ENCODE results near the gene SHC1. TPM values are rescaled to one million over a fixed set of nuclear protein-coding genes. Genes with fewer than 3 reads are reported as not detected.

The SHC1 gene
- total RNA-seq, 1 experiment from 2014 or later = 107 TPM

- CTCF ChIA-PET = no interaction called here
- H3K9me3 ChIP-seq (ENCODE audit: low read length) = no peaks in the 10 kb centered on the region
- no peaks in the 10 kb centered on the region for H3K27me3 ChIP-seq (ENCODE audit: low read length)
- no peak overlapping the region for H3K4me2 ChIP-seq (ENCODE audit: low read length)
- no peaks in the 10 kb centered on the region for H3K36me3 ChIP-seq (ENCODE audit: low read depth, low read length)
- no peaks in the 10 kb centered on the region for H4K20me1 ChIP-seq (ENCODE audit: low read length)
- no TSS peak for BruUV-seq (replicated peaks)
- no peak overlapping the region for H3K27ac ChIP-seq (ENCODE audit: low read length)
- H2AFZ ChIP-seq (ENCODE audit: low read length) = no peak overlapping the region
- TF ChIP-seq, protein P1, sequence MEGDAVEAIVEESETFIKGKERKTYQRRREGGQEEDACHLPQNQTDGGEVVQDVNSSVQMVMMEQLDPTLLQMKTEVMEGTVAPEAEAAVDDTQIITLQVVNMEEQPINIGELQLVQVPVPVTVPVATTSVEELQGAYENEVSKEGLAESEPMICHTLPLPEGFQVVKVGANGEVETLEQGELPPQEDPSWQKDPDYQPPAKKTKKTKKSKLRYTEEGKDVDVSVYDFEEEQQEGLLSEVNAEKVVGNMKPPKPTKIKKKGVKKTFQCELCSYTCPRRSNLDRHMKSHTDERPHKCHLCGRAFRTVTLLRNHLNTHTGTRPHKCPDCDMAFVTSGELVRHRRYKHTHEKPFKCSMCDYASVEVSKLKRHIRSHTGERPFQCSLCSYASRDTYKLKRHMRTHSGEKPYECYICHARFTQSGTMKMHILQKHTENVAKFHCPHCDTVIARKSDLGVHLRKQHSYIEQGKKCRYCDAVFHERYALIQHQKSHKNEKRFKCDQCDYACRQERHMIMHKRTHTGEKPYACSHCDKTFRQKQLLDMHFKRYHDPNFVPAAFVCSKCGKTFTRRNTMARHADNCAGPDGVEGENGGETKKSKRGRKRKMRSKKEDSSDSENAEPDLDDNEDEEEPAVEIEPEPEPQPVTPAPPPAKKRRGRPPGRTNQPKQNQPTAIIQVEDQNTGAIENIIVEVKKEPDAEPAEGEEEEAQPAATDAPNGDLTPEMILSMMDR (conservative IDR thresholded peaks at IDR 0.05; ENCODE audit: low read depth, low read length) = no peak
- TF ChIP-seq EZH2phosphoT487 (IDR thresholded peaks at IDR 0.05; ENCODE audit: borderline replicate concordance, low read length) (no peak), EZH2 (IDR thresholded peaks at IDR 0.05; ENCODE audit: low read length, unreplicated experiment) (no peak)
- ATAC-seq = no peak
- H3K9me2 ChIP-seq (replicated peaks; ENCODE audit: low read length) = no peaks in the 10 kb centered on the region
- peaks cover 4% of the 10 kb centered on the region for H3F3A ChIP-seq (ENCODE audit: low read length, unreplicated experiment)
- no peak for DNase-seq
- intact Hi-C loops (cut with micrococcal nuclease) = no loop called here
- H3K4me3 ChIP-seq (ENCODE audit: low read length) = no peak overlapping the region
- no peaks in the 10 kb centered on the region for H3K79me2 ChIP-seq (ENCODE audit: low read length)
- POLR2A ChIA-PET (ENCODE audit: unreplicated experiment) = no interaction called here
- H3K4me1 ChIP-seq (ENCODE audit: insufficient read depth, low read length) = peaks cover 21% of the 10 kb centered on the region
- H3K9ac ChIP-seq (ENCODE audit: low read length) = no peak overlapping the region
Measured at GRCh38 chr1:154941333-154942013, 29.1 kb downstream of the SHC1 start.

DNA sequence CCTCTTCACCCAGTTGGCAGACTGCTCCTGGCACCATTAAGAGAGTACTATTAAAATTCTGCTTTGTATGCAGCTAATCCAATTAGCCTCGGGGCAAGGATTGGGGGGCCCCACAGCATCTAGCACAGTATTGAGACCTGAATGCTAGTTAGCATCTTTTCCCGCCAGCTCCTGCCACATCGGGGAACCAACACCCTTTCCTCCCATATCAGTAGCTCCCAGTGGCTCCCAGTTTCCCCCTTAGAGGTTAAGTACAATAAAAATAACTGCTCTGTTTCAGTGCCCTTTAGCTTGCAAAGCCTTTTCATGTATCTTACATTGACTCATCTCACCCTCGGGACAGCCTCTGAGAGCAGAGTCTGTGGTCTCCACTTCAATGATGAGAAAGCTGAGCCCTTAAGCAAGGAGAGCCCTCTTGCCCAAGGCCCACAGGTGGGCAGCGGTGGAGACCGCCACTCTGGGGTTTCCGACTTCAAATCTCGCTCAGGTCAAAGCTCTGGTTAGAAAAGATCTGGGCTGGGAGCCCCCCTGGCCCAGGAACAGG is 29.8 kb downstream of the SHC1 start:
- H3K4me1 ChIP-seq (ENCODE audit: insufficient read depth, low read length) = peaks cover 28% of the 10 kb centered on the region
- no peak overlapping the region for H3K27ac ChIP-seq (ENCODE audit: low read length)
- ChIA-PET POLR2A (ENCODE audit: unreplicated experiment) (interaction anchor here (0.6 kb wide), 1 partner anchor 24 kb away, joined by 8 read pairs; no protein-coding TSS in a partner anchor), CTCF (no interaction called here)
- no peak for DNase-seq
- H3K27me3 ChIP-seq (ENCODE audit: low read length) = no peaks in the 10 kb centered on the region
- no peak overlapping the region for H3K4me2 ChIP-seq (ENCODE audit: low read length)
- ATAC-seq = no peak
- no peak overlapping the region for H3K4me3 ChIP-seq (ENCODE audit: low read length)
- no peaks in the 10 kb centered on the region for H3K36me3 ChIP-seq (ENCODE audit: low read depth, low read length)
- intact Hi-C loops (cut with micrococcal nuclease) = no loop called here
- H3K79me2 ChIP-seq (ENCODE audit: low read length) = peaks cover 6% of the 10 kb centered on the region
- no peak overlapping the region for H3K9ac ChIP-seq (ENCODE audit: low read length)
- no TSS peak for BruUV-seq (replicated peaks)
- TF ChIP-seq, protein P1 (conservative IDR thresholded peaks at IDR 0.05; ENCODE audit: low read depth, low read length) = no peak
- TF ChIP-seq EZH2 (IDR thresholded peaks at IDR 0.05; ENCODE audit: low read length, unreplicated experiment) = no peak
- no peak for TF ChIP-seq EZH2phosphoT487 (IDR thresholded peaks at IDR 0.05; ENCODE audit: borderline replicate concordance, low read length)
- H4K20me1 ChIP-seq (ENCODE audit: low read length) = no peaks in the 10 kb centered on the region
- H2AFZ ChIP-seq (ENCODE audit: low read length) = no peak overlapping the region
- no peaks in the 10 kb centered on the region for H3K9me2 ChIP-seq (replicated peaks; ENCODE audit: low read length)
- no peaks in the 10 kb centered on the region for H3K9me3 ChIP-seq (ENCODE audit: low read length)
- H3F3A ChIP-seq (ENCODE audit: low read length, unreplicated experiment) = peaks cover 4% of the 10 kb centered on the region

DNA sequence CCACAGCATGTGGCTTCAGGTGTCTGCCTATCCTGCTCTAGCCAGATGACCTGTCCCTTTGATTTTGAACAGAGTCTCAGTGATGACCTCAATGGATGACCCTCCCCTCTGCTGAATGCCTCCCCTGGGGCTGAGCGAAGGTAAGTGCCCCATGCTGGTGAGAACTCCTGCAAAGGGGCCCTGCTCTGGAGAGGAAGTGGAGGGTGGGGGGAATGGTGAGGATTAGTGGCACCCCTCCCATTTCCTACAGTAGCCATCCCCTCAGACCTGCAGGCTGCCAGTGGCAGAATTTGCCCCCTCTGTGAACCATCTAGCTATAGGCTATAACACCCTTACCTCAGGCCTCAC is 30.4 kb downstream of the SHC1 start:
- BruUV-seq (replicated peaks) = no TSS peak
- Histone ChIP-seq H2AFZ (ENCODE audit: low read length) (no peak overlapping the region), H3K9ac (ENCODE audit: low read length) (no peak overlapping the region), H4K20me1 (ENCODE audit: low read length) (no peaks in the 10 kb centered on the region), H3K4me1 (ENCODE audit: insufficient read depth, low read length) (peaks cover 33% of the 10 kb centered on the region), H3F3A (ENCODE audit: low read length, unreplicated experiment) (peaks cover 4% of the 10 kb centered on the region), H3K27ac (ENCODE audit: low read length) (no peak overlapping the region), H3K9me2 (replicated peaks; ENCODE audit: low read length) (no peaks in the 10 kb centered on the region), H3K4me3 (ENCODE audit: low read length) (no peak overlapping the region), H3K36me3 (ENCODE audit: low read depth, low read length) (no peaks in the 10 kb centered on the region), H3K79me2 (ENCODE audit: low read length) (peaks cover 12% of the 10 kb centered on the region), H3K27me3 (ENCODE audit: low read length) (no peaks in the 10 kb centered on the region), H3K4me2 (ENCODE audit: low read length) (no peak overlapping the region), H3K9me3 (ENCODE audit: low read length) (no peaks in the 10 kb centered on the region)
- TF ChIP-seq EZH2 (IDR thresholded peaks at IDR 0.05; ENCODE audit: low read length, unreplicated experiment) = no peak
- TF ChIP-seq, protein P1 (conservative IDR thresholded peaks at IDR 0.05; ENCODE audit: low read depth, low read length) = no peak
- TF ChIP-seq EZH2phosphoT487 (IDR thresholded peaks at IDR 0.05; ENCODE audit: borderline replicate concordance, low read length) = no peak
- ATAC-seq (no peak), DNase-seq (no peak)
- ChIA-PET POLR2A (ENCODE audit: unreplicated experiment) (interaction anchor here (0.6 kb wide), 1 partner anchor 23 kb away, joined by 8 read pairs; no protein-coding TSS in a partner anchor), CTCF (interaction anchor here (0.5 to 0.7 kb wide), 2 partner anchors 125 to 315 kb away, joined by 3 to 11 read pairs; no protein-coding TSS in a partner anchor)
- intact Hi-C loops (cut with micrococcal nuclease) = no loop called here
